CD14-positive monocyte (primary cell): ENCODE measurements around the gene GPRIN1. TPM values are rescaled to one million over a fixed set of nuclear protein-coding genes. Genes with fewer than 3 reads are reported as not detected.

Source experiments
- DNase-seq, 3 donors: peaks; one replicate each; pipeline ENCODE4 v3.0.0-alpha.2; 2011 to 2022
- H2AFZ ChIP-seq: 2 replicates; pipeline ENCODE4 v1.6.0; 2012; ENCODE audit warnings: mild to moderate bottlenecking, low read depth, low read length, inconsistent platforms; ENCODE audit not compliant: insufficient read depth, poor library complexity, severe bottlenecking
- H3K27ac ChIP-seq, 2 donors: 1 replicate in 1 of 2; 2 replicates in 1 of 2; pipeline ENCODE4 v1.5.1; 2012 to 2013; ENCODE audit warnings: low read length in 2 of 2, control low read depth in 1 of 2, inconsistent platforms in 1 of 2, low read depth in 1 of 2, mild to moderate bottlenecking in 1 of 2
- H3K27me3 ChIP-seq, 2 donors: one replicate each; pipeline versions ENCODE4 v1.6.0 to v1.6.1; 2011 to 2013; ENCODE audit warnings: low read length in 2 of 2; ENCODE audit not compliant: control insufficient read depth in 2 of 2, insufficient read depth in 2 of 2
- H3K36me3 ChIP-seq, 2 donors: replicated peaks in 1 of 2; 1 replicate in 1 of 2; 2 replicates in 1 of 2; pipeline versions ENCODE4 v1.5.1 to v1.6.1; 2012 to 2013; ENCODE audit warnings: low read length in 2 of 2, control low read depth in 1 of 2, inconsistent platforms in 1 of 2, mild to moderate bottlenecking in 1 of 2; ENCODE audit not compliant: insufficient read depth in 2 of 2, control insufficient read depth in 1 of 2
- H3K4me1 ChIP-seq, 2 donors: 1 replicate in 1 of 2; 2 replicates in 1 of 2; pipeline versions ENCODE4 v1.5.1 to v1.6.1; 2012 to 2013; ENCODE audit warnings: low read length in 2 of 2, control low read depth in 1 of 2, inconsistent platforms in 1 of 2, mild to moderate bottlenecking in 1 of 2, moderate library complexity in 1 of 2; ENCODE audit not compliant: insufficient read depth in 2 of 2, control insufficient read depth in 1 of 2
- H3K4me2 ChIP-seq: replicated peaks from 2 replicates; pipeline ENCODE3; 2012; ENCODE audit warnings: low read length, moderate library complexity, mild to moderate bottlenecking; ENCODE audit not compliant: poor library complexity, severe bottlenecking; ENCODE audit errors: extremely low read depth
- H3K4me3 ChIP-seq, 3 experiments: fragments of 200-600 bp in 1 of 3; sonication (generic) in 1 of 3; replicated peaks in 1 of 3; 1 replicate in 2 of 3; 2 replicates in 1 of 3; pipeline ENCODE4 v1.5.1; 2011 to 2013; ENCODE audit warnings: low read length in 3 of 3, mild to moderate bottlenecking in 3 of 3, control low read depth in 2 of 3, low read depth in 2 of 3, inconsistent platforms in 1 of 3, moderate library complexity in 1 of 3
- H3K79me2 ChIP-seq: 2 replicates; pipeline ENCODE4 v1.6.0; 2012; ENCODE audit warnings: mild to moderate bottlenecking, control low read depth, inconsistent platforms, low read length, moderate library complexity; ENCODE audit not compliant: insufficient read depth
- H3K9ac ChIP-seq: 2 replicates; pipeline ENCODE4 v1.6.0; 2017; ENCODE audit warnings: low read length, mild to moderate bottlenecking; ENCODE audit not compliant: insufficient read depth, poor library complexity, severe bottlenecking
- H3K9me3 ChIP-seq, 2 donors: replicated peaks in 1 of 2; 1 replicate in 1 of 2; 2 replicates in 1 of 2; pipeline versions ENCODE4 v1.5.1 to v1.6.1; 2012 to 2013; ENCODE audit warnings: low read length in 2 of 2, control low read depth in 1 of 2; ENCODE audit not compliant: control insufficient read depth in 1 of 2, insufficient read depth in 1 of 2
- H4K20me1 ChIP-seq: 2 replicates; pipeline ENCODE4 v1.6.0; 2012; ENCODE audit warnings: mild to moderate bottlenecking, low read length, control low read depth, moderate library complexity; ENCODE audit not compliant: insufficient read depth
- H3K27ac Mint-ChIP-seq, 7 donors: one replicate each; pipeline ENCODE4 v1.8.0; 2020; ENCODE audit warnings: mild to moderate bottlenecking in 7 of 7, mixed read lengths in 7 of 7, moderate library complexity in 6 of 7, inconsistent platforms in 2 of 7
- H3K27me3 Mint-ChIP-seq, 3 donors: one replicate each; pipeline ENCODE4 v1.8.0; 2021 to 2022; ENCODE audit warnings: low read depth in 3 of 3, mild to moderate bottlenecking in 3 of 3, mixed read lengths in 3 of 3, moderate library complexity in 3 of 3, inconsistent platforms in 1 of 3
- H3K36me3 Mint-ChIP-seq, 2 donors: one replicate each; pipeline ENCODE4 v1.8.0; 2020; ENCODE audit warnings: mixed read lengths in 2 of 2, inconsistent platforms in 1 of 2, mild to moderate bottlenecking in 1 of 2
- H3K4me1 Mint-ChIP-seq: one replicate; pipeline ENCODE4 v1.8.0; 2020; ENCODE audit warnings: mild to moderate bottlenecking, mixed read lengths
- H3K4me3 Mint-ChIP-seq, 2 donors: one replicate each; pipeline ENCODE4 v1.8.0; 2020; ENCODE audit warnings: mild to moderate bottlenecking in 2 of 2, mixed read lengths in 2 of 2, moderate library complexity in 1 of 2
- H3K9me3 Mint-ChIP-seq, 7 donors: one replicate each; pipeline ENCODE4 v1.8.0; 2020 to 2022; ENCODE audit warnings: mixed read lengths in 7 of 7, mild to moderate bottlenecking in 6 of 7, moderate library complexity in 6 of 7, inconsistent platforms in 2 of 7
- CTCF ChIP-seq: fragments of 200-600 bp; IDR thresholded peaks from one replicate; pipeline ENCODE4 v1.8.0; 2022; ENCODE audit warnings: antibody characterized with exemption, mild to moderate bottlenecking
- WGBS: methylation state at CpG from one replicate; pipeline ENCODE4 v1.1.5; 2013; ENCODE audit warnings: missing lambda C conversion rate; ENCODE audit not compliant: insufficient coverage; 5-methylcytosine and 5-hydroxymethylcytosine counted together
- intact Hi-C, 2 donors: fragments of 100-400 bp; cut with micrococcal nuclease; formaldehyde crosslinking; loops; one replicate each; pipeline versions ENCODE4 v1.15.0 to v1.15.1; 2023
- polyA minus RNA-seq: library from RNA; depleted of rRNA, polyadenylated mRNA; stranded (reverse); fragments of >200 nt; gene quantifications from 2 replicates; pipeline ENCODE4 v1.2.3, GENCODE V29; 2012
- polyA plus RNA-seq, 3 donors: library from polyadenylated mRNA; depleted of rRNA in 1 of 3; unstranded in 2 of 3; stranded (reverse) in 1 of 3; fragments of 300-500 nt in 2 of 3; fragments of >200 nt in 1 of 3; fragmentation: Illumina TruSeq in 2 of 3; gene quantifications; 1 replicate in 2 of 3; 2 replicates in 1 of 3; pipeline ENCODE4 v1.2.3, GENCODE V29; 2012 to 2021
- total RNA-seq, 12 experiments: library from RNA in 1 of 12; stranded (reverse) in 1 of 12; fragments of 120-200 nt in 1 of 12; gene quantifications; one replicate each; pipeline ENCODE4 v1.2.4 and lab custom pipeline; 2013 to 2026; ENCODE audit warnings: mixed read lengths in 6 of 12, inconsistent platforms in 1 of 12

Gene GPRIN1
- total RNA-seq (2013): 0.23 TPM
- polyA plus RNA-seq (under 1 TPM; 0.05 to 0.30 (median 0.13) TPM), polyA minus RNA-seq (0.28 and 0.32 TPM in 2 replicates), total RNA-seq (lab: John Stamatoyannopoulos, UW) (0.14 to 13.2 (median 0.74) reads per million in 11 experiments)

GRCh38 chr5:176609724-176610434 is at the start of gene GPRIN1:
GPRIN1 (minus strand) TSS chr5:176610156; CDS start chr5:176599834, 10,322 bp downstream.
- under 1% methylated on average over 93 of the region's 101 CpGs for WGBS
- H3K27ac Mint-ChIP-seq: no peak within 1 kb of the TSS
- intact Hi-C loops: no loop called here
- Histone ChIP-seq H3K4me1 (peaks cover 6% of the 10 kb centered on the region in 2 donors), H3K27me3 (peaks cover 15 to 43% of the 10 kb centered on the region in 2 donors), H4K20me1 (no peaks in the 10 kb centered on the region), H3K36me3 (no peaks in the 10 kb centered on the region), H3K79me2 (no peaks in the 10 kb centered on the region), H2AFZ (peak within 1 kb of the TSS; percentile 80), H3K4me2 (peak within 1 kb of the TSS; percentile 84), H3K27ac (no peak within 1 kb of the TSS), H3K4me3 (peak within 1 kb of the TSS; percentile 43 to 76 (median 48)), H3K9me3 (no peaks in the 10 kb centered on the region), H3K9ac (peak within 1 kb of the TSS; percentile 27)
- peaks cover 36 to 63% (median 45%) of the 10 kb centered on the region in 3 donors for H3K27me3 Mint-ChIP-seq
- peaks cover 3 to 7% of the 10 kb centered on the region in 2 donors for H3K36me3 Mint-ChIP-seq
- peak within 1 kb of the TSS; percentile 89 to 96 for H3K4me3 Mint-ChIP-seq
- TF ChIP-seq CTCF: no peak
- H3K4me1 Mint-ChIP-seq: peaks cover 10% of the 10 kb centered on the region
- H3K9me3 Mint-ChIP-seq: peaks cover 0 to 15% (median 6%) of the 10 kb centered on the region in 7 donors
- peak in 2 of 3 donors; percentile 27 to 46 for DNase-seq

- Histone ChIP-seq H3K4me1 (peaks cover 18 to 19% of the 10 kb centered on the region in 2 donors), H3K27me3 (no peaks in the 10 kb centered on the region), H3K9ac (peak overlapping the region; percentile 44), H3K4me2 (peak overlapping the region; percentile 82), H3K4me3 (peak overlapping the region in 1 of 3 experiments; percentile 76), H2AFZ (peak overlapping the region; percentile 70), H3K36me3 (peaks cover 2 to 15% of the 10 kb centered on the region in 2 donors), H3K27ac (no peak overlapping the region), H3K79me2 (no peaks in the 10 kb centered on the region), H4K20me1 (peaks cover 4% of the 10 kb centered on the region), H3K9me3 (no peaks in the 10 kb centered on the region)
- Mint-ChIP-seq H3K36me3 (peaks cover 20 to 26% of the 10 kb centered on the region in 2 donors), H3K4me1 (peaks cover 23% of the 10 kb centered on the region), H3K27ac (peak overlapping the region in 1 of 7 donors; percentile 84), H3K9me3 (peaks cover 0 to 2% (median 0%) of the 10 kb centered on the region in 7 donors), H3K27me3 (peaks cover 5 to 22% (median 16%) of the 10 kb centered on the region in 3 donors), H3K4me3 (peak overlapping the region; percentile 78 to 92)
- WGBS: 75% methylated on average over 6 of the region's 7 CpGs
- no peak for TF ChIP-seq CTCF
- DNase-seq: no peak
- intact Hi-C loops: loop anchor here (2.0 to 10.0 kb wide), 3 partner anchors 298 to 925 kb away; no protein-coding TSS in a partner anchor
Observed at GRCh38 chr5:176659512-176659839, 49.5 kb upstream of the GPRIN1 start.
